ENCODE measurements around the gene CUL2. TPM values are rescaled to one million over a fixed set of nuclear protein-coding genes. Genes with fewer than 3 reads are reported as not detected.

The CUL2 gene
- total RNA-seq, 1 experiment from 2014 or later = 68.0 TPM

GRCh38 chr10:35015843-35016408 lies 74.2 kb downstream of the CUL2 start:
- Mint-ChIP-seq H3K27ac (ENCODE audit: unreplicated experiment) (no peak overlapping the region), H3K4me3 (ENCODE audit: unreplicated experiment) (no peak overlapping the region), H3K9me3 (ENCODE audit: unreplicated experiment) (no peaks in the 10 kb centered on the region), H3K36me3 (ENCODE audit: insufficient read depth, unreplicated experiment) (peaks cover 48% of the 10 kb centered on the region), H3K27me3 (ENCODE audit: insufficient read depth, unreplicated experiment) (no peaks in the 10 kb centered on the region), H3K4me1 (ENCODE audit: low read depth, unreplicated experiment) (no peaks in the 10 kb centered on the region)
- intact Hi-C loops (cut with micrococcal nuclease; ENCODE audit: unreplicated experiment) = no loop called here
- DNase-seq = no peak
- H3K27me3 ChIP-seq (replicated peaks; ENCODE audit: control insufficient read depth, insufficient read depth, low read length) = no peaks in the 10 kb centered on the region
- no peaks in the 10 kb centered on the region for H3K36me3 ChIP-seq (ENCODE audit: control insufficient read depth, insufficient read depth, low read length)
- H3K4me3 ChIP-seq (ENCODE audit: low read depth, low read length) = no peak overlapping the region
- no TSS peak for BruUV-seq (replicated peaks)
- TF ChIP-seq, protein P1, sequence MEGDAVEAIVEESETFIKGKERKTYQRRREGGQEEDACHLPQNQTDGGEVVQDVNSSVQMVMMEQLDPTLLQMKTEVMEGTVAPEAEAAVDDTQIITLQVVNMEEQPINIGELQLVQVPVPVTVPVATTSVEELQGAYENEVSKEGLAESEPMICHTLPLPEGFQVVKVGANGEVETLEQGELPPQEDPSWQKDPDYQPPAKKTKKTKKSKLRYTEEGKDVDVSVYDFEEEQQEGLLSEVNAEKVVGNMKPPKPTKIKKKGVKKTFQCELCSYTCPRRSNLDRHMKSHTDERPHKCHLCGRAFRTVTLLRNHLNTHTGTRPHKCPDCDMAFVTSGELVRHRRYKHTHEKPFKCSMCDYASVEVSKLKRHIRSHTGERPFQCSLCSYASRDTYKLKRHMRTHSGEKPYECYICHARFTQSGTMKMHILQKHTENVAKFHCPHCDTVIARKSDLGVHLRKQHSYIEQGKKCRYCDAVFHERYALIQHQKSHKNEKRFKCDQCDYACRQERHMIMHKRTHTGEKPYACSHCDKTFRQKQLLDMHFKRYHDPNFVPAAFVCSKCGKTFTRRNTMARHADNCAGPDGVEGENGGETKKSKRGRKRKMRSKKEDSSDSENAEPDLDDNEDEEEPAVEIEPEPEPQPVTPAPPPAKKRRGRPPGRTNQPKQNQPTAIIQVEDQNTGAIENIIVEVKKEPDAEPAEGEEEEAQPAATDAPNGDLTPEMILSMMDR (IDR thresholded peaks at IDR 0.05; ENCODE audit: insufficient read depth in 1 of 2, low read depth in 1 of 2, low read length in 1 of 2, severe bottlenecking in 1 of 2, unreplicated experiment in 1 of 2) = no peak
- no peaks in the 10 kb centered on the region for H3K9me3 ChIP-seq
- ChIA-PET CTCF (no interaction called here), POLR2A (no interaction called here)
- no peaks in the 10 kb centered on the region for H3K4me1 ChIP-seq

- Histone ChIP-seq H3K4me1 (no peaks in the 10 kb centered on the region), H3K9me3 (no peaks in the 10 kb centered on the region), H3K36me3 (ENCODE audit: control insufficient read depth, insufficient read depth, low read length) (no peaks in the 10 kb centered on the region; the same call in 1 of the 2 replicates), H3K4me3 (ENCODE audit: low read depth, low read length) (no peak overlapping the region), H3K27me3 (replicated peaks; ENCODE audit: control insufficient read depth, insufficient read depth, low read length) (no peaks in the 10 kb centered on the region)
- Mint-ChIP-seq H3K36me3 (ENCODE audit: insufficient read depth, unreplicated experiment) (peaks cover 54% of the 10 kb centered on the region), H3K4me3 (ENCODE audit: unreplicated experiment) (no peak overlapping the region), H3K9me3 (ENCODE audit: unreplicated experiment) (no peaks in the 10 kb centered on the region), H3K27me3 (ENCODE audit: insufficient read depth, unreplicated experiment) (no peaks in the 10 kb centered on the region), H3K4me1 (ENCODE audit: low read depth, unreplicated experiment) (peaks cover 5% of the 10 kb centered on the region), H3K27ac (ENCODE audit: unreplicated experiment) (no peak overlapping the region)
- TF ChIP-seq, protein P1 (IDR thresholded peaks at IDR 0.05; ENCODE audit: insufficient read depth in 1 of 2, low read depth in 1 of 2, low read length in 1 of 2, severe bottlenecking in 1 of 2, unreplicated experiment in 1 of 2) = no peak
- DNase-seq = no peak
- intact Hi-C loops (cut with micrococcal nuclease; ENCODE audit: unreplicated experiment) = no loop called here
- BruUV-seq (replicated peaks) = no TSS peak
- CTCF ChIA-PET = no interaction called here
- POLR2A ChIA-PET = no interaction called here
These were observed 77.4 kb downstream of the CUL2 start for GRCh38 chr10:35012781-35013180.

- Histone ChIP-seq H3K4me3 (ENCODE audit: low read depth, low read length) (no peak overlapping the region), H3K9me3 (no peaks in the 10 kb centered on the region), H3K36me3 (ENCODE audit: control insufficient read depth, insufficient read depth, low read length) (no peaks in the 10 kb centered on the region; the same call in 1 of the 2 replicates), H3K27me3 (replicated peaks; ENCODE audit: control insufficient read depth, insufficient read depth, low read length) (no peaks in the 10 kb centered on the region), H3K4me1 (no peaks in the 10 kb centered on the region)
- intact Hi-C loops (cut with micrococcal nuclease; ENCODE audit: unreplicated experiment) = no loop called here
- TF ChIP-seq, protein P1 (IDR thresholded peaks at IDR 0.05; ENCODE audit: insufficient read depth in 1 of 2, low read depth in 1 of 2, low read length in 1 of 2, severe bottlenecking in 1 of 2, unreplicated experiment in 1 of 2) = no peak
- DNase-seq = no peak
- BruUV-seq (replicated peaks) = no TSS peak
- Mint-ChIP-seq H3K4me3 (ENCODE audit: unreplicated experiment) (no peak overlapping the region), H3K4me1 (ENCODE audit: low read depth, unreplicated experiment) (peaks cover 6% of the 10 kb centered on the region), H3K27me3 (ENCODE audit: insufficient read depth, unreplicated experiment) (no peaks in the 10 kb centered on the region), H3K27ac (ENCODE audit: unreplicated experiment) (no peak overlapping the region), H3K9me3 (ENCODE audit: unreplicated experiment) (no peaks in the 10 kb centered on the region), H3K36me3 (ENCODE audit: insufficient read depth, unreplicated experiment) (peaks cover 46% of the 10 kb centered on the region)
- CTCF ChIA-PET = interaction anchor here (0.7 kb wide), 1 partner anchor 8 kb away, joined by 5 read pairs; no protein-coding TSS in a partner anchor
- POLR2A ChIA-PET = no interaction called here
These were observed 78.4 kb downstream of the CUL2 start for GRCh38 chr10:35011771-35012191.

All from Caco-2 (cell line).